ENCODE results near the gene ITSN2.

- TF ChIP-seq CTCF (IDR thresholded peaks at IDR 0.05 in 4 of 5, conservative IDR thresholded peaks at IDR 0.05 in 1 of 5) (no peak), POLR2A (IDR thresholded peaks at IDR 0.05) (no peak)
Measured at GRCh38 chr2:24394998-24395397, 34.7 kb upstream of the ITSN2 start.
